OCI-LY7 (cell line): ENCODE measurements around the gene SELENOM.
"Not testable (repeated sequence)": the region's sequence is repeated elsewhere in the genome, so short reads cannot be mapped to it uniquely, and the experiment has no call there.

Source experiments
- EZH2phosphoT487 ChIP-seq: fragments of 200-600 bp; sonication (generic); IDR thresholded peaks from 2 replicates; pipeline ENCODE4 v1.6.1; 2018; ENCODE audit warnings: low read depth, borderline replicate concordance, mild to moderate bottlenecking, mixed run types, antibody characterized with exemption, low read length, moderate library complexity, mixed read lengths
- TF ChIP-seq, protein P1 (sequence below): fragments of 200-600 bp; sonication (generic); conservative IDR thresholded peaks from 2 replicates; pipeline ENCODE4 v1.5.1; 2014; ENCODE audit warnings: mild to moderate bottlenecking, antibody characterized with exemption, low read length, moderate library complexity, mixed read lengths

DNA sequence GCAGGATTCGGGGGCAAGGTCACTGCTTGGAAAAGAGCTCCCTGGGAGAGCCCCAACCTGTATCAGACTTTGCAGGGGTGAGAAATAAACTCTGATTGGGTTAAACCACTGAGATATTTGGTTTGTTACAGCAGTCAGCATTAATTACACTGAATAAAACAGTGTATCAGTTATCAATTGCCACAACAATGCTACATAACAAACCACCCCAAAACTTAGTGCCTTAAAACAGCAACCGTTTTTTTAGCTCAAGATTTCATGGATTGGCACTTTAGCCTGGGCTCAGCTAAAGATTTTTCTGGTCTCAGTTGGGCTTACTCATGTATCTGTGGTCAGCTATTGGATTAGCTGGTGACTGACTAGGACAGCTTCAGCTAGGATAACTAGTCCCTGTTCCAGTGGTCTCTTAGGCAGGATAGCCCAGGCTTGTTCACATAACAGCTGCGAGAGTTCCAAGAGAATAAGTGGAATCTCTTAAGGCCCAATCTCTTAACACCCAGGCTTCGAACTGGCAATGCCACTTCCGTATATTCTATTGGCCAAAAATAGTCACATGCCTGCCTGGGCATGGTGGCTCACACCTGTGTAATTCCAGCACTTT is 33.7 kb downstream of the SELENOM start:
- TF ChIP-seq, protein P1, sequence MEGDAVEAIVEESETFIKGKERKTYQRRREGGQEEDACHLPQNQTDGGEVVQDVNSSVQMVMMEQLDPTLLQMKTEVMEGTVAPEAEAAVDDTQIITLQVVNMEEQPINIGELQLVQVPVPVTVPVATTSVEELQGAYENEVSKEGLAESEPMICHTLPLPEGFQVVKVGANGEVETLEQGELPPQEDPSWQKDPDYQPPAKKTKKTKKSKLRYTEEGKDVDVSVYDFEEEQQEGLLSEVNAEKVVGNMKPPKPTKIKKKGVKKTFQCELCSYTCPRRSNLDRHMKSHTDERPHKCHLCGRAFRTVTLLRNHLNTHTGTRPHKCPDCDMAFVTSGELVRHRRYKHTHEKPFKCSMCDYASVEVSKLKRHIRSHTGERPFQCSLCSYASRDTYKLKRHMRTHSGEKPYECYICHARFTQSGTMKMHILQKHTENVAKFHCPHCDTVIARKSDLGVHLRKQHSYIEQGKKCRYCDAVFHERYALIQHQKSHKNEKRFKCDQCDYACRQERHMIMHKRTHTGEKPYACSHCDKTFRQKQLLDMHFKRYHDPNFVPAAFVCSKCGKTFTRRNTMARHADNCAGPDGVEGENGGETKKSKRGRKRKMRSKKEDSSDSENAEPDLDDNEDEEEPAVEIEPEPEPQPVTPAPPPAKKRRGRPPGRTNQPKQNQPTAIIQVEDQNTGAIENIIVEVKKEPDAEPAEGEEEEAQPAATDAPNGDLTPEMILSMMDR: not testable (repeated sequence)
- not testable (repeated sequence) for TF ChIP-seq EZH2phosphoT487
